Measurements from ENCODE around the gene GRIK3.
A peak's percentile ranks its signal among the peaks of the same experiment; 100 is the strongest.

The GRIK3 gene

GRCh38 chr1:36814083-36814482 lies 220.2 kb downstream of the GRIK3 start:
- no peak for DNase-seq

- no peak for DNase-seq
These were observed 227.1 kb downstream of the GRIK3 start for GRCh38 chr1:36807262-36807661.

GRCh38 chr1:36805979-36806640 lies 228.2 kb downstream of the GRIK3 start:
- no peak for DNase-seq

- DNase-seq: no peak
These were observed 229.5 kb downstream of the GRIK3 start for GRCh38 chr1:36804669-36805314.

- DNase-seq: no peak
These were observed 230.3 kb downstream of the GRIK3 start for GRCh38 chr1:36803868-36804570.

GRCh38 chr1:36802018-36802417 lies 232.3 kb downstream of the GRIK3 start:
- DNase-seq: peak; percentile 100

- DNase-seq: no peak
These were observed 236.6 kb downstream of the GRIK3 start for GRCh38 chr1:36797761-36798160.

- peak; percentile 100 for DNase-seq
These were observed 237.6 kb downstream of the GRIK3 start for GRCh38 chr1:36796733-36797132.

- DNase-seq: no peak
These were observed 238.2 kb downstream of the GRIK3 start for GRCh38 chr1:36796106-36796590.

- DNase-seq: no peak
These were observed 239.9 kb downstream of the GRIK3 start for GRCh38 chr1:36794460-36794859.

- no peak for DNase-seq
These were observed 240.9 kb downstream of the GRIK3 start for GRCh38 chr1:36793452-36793851.

- DNase-seq: no peak
These were observed 242.0 kb downstream of the GRIK3 start for GRCh38 chr1:36792292-36792691.

GRCh38 chr1:36790191-36790590 lies 244.1 kb downstream of the GRIK3 start:
- DNase-seq: no peak

- DNase-seq: no peak
These were observed 244.8 kb downstream of the GRIK3 start for GRCh38 chr1:36789535-36789934.

- DNase-seq: no peak
These were observed 246.9 kb downstream of the GRIK3 start for GRCh38 chr1:36787312-36787913.

- DNase-seq: no peak
These were observed 247.9 kb downstream of the GRIK3 start for GRCh38 chr1:36786425-36786824.

GRCh38 chr1:36784147-36784859 lies 250.0 kb downstream of the GRIK3 start:
- no peak for DNase-seq

- no peak for DNase-seq
These were observed 250.8 kb downstream of the GRIK3 start for GRCh38 chr1:36783475-36783874.

- no peak for DNase-seq
These were observed 251.5 kb downstream of the GRIK3 start for GRCh38 chr1:36782785-36783184.

GRCh38 chr1:36782085-36782484 lies 252.2 kb downstream of the GRIK3 start:
- DNase-seq: no peak

GRCh38 chr1:36781098-36781497 lies 253.2 kb downstream of the GRIK3 start:
- DNase-seq: peak; percentile 100

GRCh38 chr1:36778740-36779139 lies 255.6 kb downstream of the GRIK3 start:
- peak; percentile 100 for DNase-seq
